Chondrocyte (in vitro differentiated cells): ENCODE results near the gene GPR132. TPM values are rescaled to one million over a fixed set of nuclear protein-coding genes. Genes with fewer than 3 reads are reported as not detected.

Source experiments
- DNase-seq: peaks from one replicate; pipeline ENCODE4 v3.0.0; 2021; ENCODE audit warnings: mixed read lengths, low spot score
- H3K27ac Mint-ChIP-seq: one replicate; pipeline ENCODE4 v1.8.0; 2021; ENCODE audit warnings: mild to moderate bottlenecking, moderate library complexity, mixed read lengths; ENCODE audit not compliant: unreplicated experiment
- H3K27me3 Mint-ChIP-seq: 2 replicates; pipeline ENCODE4 v1.8.0; 2021; ENCODE audit warnings: low read depth, mixed read lengths
- H3K36me3 Mint-ChIP-seq: 2 replicates; pipeline ENCODE4 v1.8.0; 2021; ENCODE audit warnings: low read depth, mixed read lengths
- H3K4me1 Mint-ChIP-seq: 2 replicates; pipeline ENCODE4 v1.8.0; 2021; ENCODE audit warnings: low read depth, mild to moderate bottlenecking, mixed read lengths
- H3K4me3 Mint-ChIP-seq: one replicate; pipeline ENCODE4 v1.8.0; 2021; ENCODE audit warnings: mild to moderate bottlenecking, moderate library complexity, mixed read lengths; ENCODE audit not compliant: unreplicated experiment
- H3K9me3 Mint-ChIP-seq: 2 replicates; pipeline ENCODE4 v1.8.0; 2021; ENCODE audit warnings: low read depth, mixed read lengths
- CTCF ChIP-seq: fragments of 200-600 bp; sonication (generic); IDR thresholded peaks from 2 replicates; pipeline ENCODE4 v1.5.0; 2021; ENCODE audit warnings: antibody characterized with exemption, mild to moderate bottlenecking, moderate library complexity
- total RNA-seq: library from RNA; stranded (reverse); gene quantifications from 3 replicates; pipeline ENCODE4 v1.2.1, GENCODE V29; 2021

The GPR132 gene
- total RNA-seq, 1 donor from 2014 or later: 0.30 TPM

- Mint-ChIP-seq H3K27ac (no peak overlapping the region), H3K4me1 (no peaks in the 10 kb centered on the region), H3K9me3 (peaks cover 8% of the 10 kb centered on the region), H3K4me3 (no peak overlapping the region), H3K27me3 (peaks cover 50% of the 10 kb centered on the region), H3K36me3 (peaks cover 9% of the 10 kb centered on the region)
- TF ChIP-seq CTCF: no peak
- DNase-seq: no peak
Observed at GRCh38 chr14:105105158-105105557, 39.9 kb upstream of the GPR132 start.

GRCh38 chr14:105102893-105103292, 37.7 kb upstream of the GPR132 start:
- Mint-ChIP-seq H3K36me3 (peaks cover 12% of the 10 kb centered on the region), H3K9me3 (peaks cover 23% of the 10 kb centered on the region), H3K4me3 (no peak overlapping the region), H3K27ac (no peak overlapping the region), H3K4me1 (no peaks in the 10 kb centered on the region), H3K27me3 (peaks cover 41% of the 10 kb centered on the region)
- no peak for TF ChIP-seq CTCF
- DNase-seq: no peak

- DNase-seq: peak; percentile 59
- Mint-ChIP-seq H3K4me1 (no peaks in the 10 kb centered on the region), H3K4me3 (no peak overlapping the region), H3K9me3 (peaks cover 23% of the 10 kb centered on the region), H3K27ac (no peak overlapping the region), H3K27me3 (peaks cover 38% of the 10 kb centered on the region), H3K36me3 (peaks cover 12% of the 10 kb centered on the region)
- no peak for TF ChIP-seq CTCF
Observed at GRCh38 chr14:105102361-105102870, 37.2 kb upstream of the GPR132 start.

GRCh38 chr14:105100910-105101309, 35.7 kb upstream of the GPR132 start:
- H3K36me3 Mint-ChIP-seq: peaks cover 12% of the 10 kb centered on the region
- DNase-seq: peak; percentile 29
- no peaks in the 10 kb centered on the region for H3K4me1 Mint-ChIP-seq
- H3K27me3 Mint-ChIP-seq: peaks cover 25% of the 10 kb centered on the region
- no peak for TF ChIP-seq CTCF
- H3K4me3 Mint-ChIP-seq: no peak overlapping the region
- no peak overlapping the region for H3K27ac Mint-ChIP-seq
- peaks cover 23% of the 10 kb centered on the region for H3K9me3 Mint-ChIP-seq

- no peak for TF ChIP-seq CTCF
- Mint-ChIP-seq H3K4me1 (no peaks in the 10 kb centered on the region), H3K27ac (no peak overlapping the region), H3K4me3 (no peak overlapping the region), H3K36me3 (peaks cover 12% of the 10 kb centered on the region), H3K9me3 (peaks cover 23% of the 10 kb centered on the region), H3K27me3 (peaks cover 19% of the 10 kb centered on the region)
- DNase-seq: peak; percentile 2
Observed at GRCh38 chr14:105099778-105100177, 34.5 kb upstream of the GPR132 start.
